Activated CD4-positive, CD25-positive, alpha-beta regulatory T cell treated with anti-CD3 and anti-CD28 coated beads, Interleukin-2, amount 50 U/mL, for 16 hours (primary cell): ENCODE results near the gene IGLL5.
A peak's percentile ranks its signal among the peaks of the same experiment; 100 is the strongest.
"Not testable (repeated sequence)": the region's sequence is repeated elsewhere in the genome, so short reads cannot be mapped to it uniquely, and the experiment has no call there.

Experiments
- DNase-seq: peaks from one replicate; pipeline ENCODE4 v3.0.0-alpha.2; 2020; ENCODE audit warnings: low read depth, low spot score

The IGLL5 gene

GRCh38 chr22:22884010-22884887, 3.4 kb upstream of the IGLL5 start:
- peak; percentile 30 for DNase-seq

GRCh38 chr22:22884888-22885840, 2.5 kb upstream of the IGLL5 start:
- no peak for DNase-seq

DNA sequence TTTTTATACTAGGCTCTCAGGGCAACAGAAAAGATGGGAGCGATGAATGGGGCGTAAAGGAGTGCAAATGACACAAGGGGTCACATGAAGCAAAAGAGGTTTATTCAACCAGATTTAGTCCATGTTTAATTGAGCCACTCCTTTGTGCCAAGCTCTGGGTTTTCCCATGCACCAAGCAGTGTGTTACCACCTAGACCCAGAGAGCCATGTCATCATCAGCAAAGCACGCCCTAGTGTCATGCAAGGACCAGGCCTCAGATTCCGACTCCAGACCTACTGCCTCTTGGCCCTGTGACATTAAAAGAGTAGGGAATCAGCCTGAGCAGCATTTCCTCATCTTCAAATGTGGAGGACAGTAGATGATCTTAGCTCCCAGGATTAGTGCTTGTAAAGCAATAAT, 1.1 kb upstream of the IGLL5 start:
- no peak for DNase-seq

DNA sequence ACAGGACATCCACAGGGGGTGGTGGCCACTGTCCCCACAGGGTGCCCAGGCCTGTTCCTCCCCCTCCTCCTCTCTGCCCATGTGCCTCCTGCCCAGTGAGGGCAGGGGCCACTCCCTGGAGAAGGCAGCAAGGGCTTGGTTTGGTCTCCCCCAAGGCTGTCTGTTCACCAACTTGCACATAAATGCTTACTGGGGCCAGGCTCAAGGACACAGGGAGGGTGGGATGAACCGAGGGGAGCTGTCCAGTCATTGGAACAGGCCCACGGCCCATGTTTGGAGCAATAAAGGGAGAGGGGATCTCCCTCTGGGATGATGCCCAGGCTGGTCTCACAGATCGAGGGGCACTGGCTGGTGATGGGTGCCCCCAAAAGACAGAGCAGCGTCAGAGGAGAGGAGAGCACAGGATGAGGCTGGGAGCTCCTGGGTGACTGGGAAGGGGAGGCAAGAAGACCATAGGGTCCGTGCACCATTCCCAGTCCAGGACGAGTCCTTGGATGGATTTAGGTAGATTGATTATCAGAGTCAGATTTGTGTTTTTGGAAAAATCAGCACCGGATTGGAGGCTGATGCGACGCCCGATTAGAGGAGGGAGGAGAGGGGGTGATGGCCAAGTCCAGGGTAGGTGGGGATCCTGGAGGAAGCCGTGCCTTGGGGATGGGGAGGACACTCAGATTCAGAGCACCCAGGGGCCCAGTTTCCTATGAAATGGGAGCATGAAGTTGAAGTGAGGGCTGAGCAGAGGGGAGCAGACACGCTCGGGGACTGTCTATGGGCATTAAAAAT, 1.1 kb downstream of the IGLL5 start:
- no peak for DNase-seq

GRCh38 chr22:22890085-22890484, 2.5 kb downstream of the IGLL5 start:
- DNase-seq = no peak

- DNase-seq = no peak
These were observed 3.6 kb downstream of the IGLL5 start for GRCh38 chr22:22891139-22891621.

DNA sequence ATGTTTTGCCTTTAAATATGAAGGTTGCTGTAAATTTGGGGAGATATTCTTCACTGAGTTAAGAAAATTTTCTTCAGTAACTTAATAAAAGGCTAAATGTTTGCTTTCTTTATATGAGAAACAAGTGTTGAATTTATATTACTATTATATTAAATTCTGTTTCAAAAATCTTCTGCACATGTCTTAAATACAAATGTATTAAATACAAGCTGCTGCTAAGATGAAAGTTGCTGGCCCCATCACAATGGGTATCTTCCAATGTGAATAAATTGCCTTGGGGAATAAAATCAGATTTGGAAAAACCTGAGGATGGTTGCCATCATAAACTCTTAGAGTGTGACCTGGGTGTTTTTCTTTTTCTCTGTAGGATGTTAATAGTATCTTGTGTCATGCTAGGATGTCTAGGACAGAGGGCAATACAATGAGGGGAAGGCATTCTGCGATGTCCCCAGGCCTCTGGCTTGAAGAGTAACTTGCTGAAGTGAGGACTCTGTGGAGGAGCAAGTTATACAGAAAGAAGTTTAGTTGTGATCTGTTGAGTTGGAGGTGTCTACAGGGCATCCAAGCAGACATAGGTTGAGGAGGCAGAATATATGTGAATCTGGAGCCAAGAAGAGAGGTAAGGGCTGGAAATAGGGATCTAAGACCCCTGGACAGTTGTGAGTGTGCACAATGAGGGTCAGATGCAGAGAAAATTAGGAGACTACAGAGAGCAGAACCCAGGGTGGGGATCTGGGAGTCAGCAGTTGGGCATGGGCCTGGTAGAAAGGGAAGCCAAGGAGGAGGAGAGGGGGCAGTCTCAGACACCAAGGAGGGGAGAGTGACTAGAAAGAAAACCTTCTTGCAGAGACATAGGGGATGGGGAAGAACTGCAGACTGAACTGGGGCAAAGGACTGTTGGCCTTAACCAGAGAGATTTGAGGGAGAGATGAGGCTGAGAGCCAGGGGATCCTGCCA, 4.8 kb downstream of the IGLL5 start:
- DNase-seq = no peak

- no peak for DNase-seq
These were observed 5.6 kb downstream of the IGLL5 start for GRCh38 chr22:22893077-22893805.

GRCh38 chr22:22893891-22894739, 6.5 kb downstream of the IGLL5 start:
- DNase-seq = no peak

GRCh38 chr22:22894740-22895731, 7.4 kb downstream of the IGLL5 start:
- DNase-seq = no peak

DNA sequence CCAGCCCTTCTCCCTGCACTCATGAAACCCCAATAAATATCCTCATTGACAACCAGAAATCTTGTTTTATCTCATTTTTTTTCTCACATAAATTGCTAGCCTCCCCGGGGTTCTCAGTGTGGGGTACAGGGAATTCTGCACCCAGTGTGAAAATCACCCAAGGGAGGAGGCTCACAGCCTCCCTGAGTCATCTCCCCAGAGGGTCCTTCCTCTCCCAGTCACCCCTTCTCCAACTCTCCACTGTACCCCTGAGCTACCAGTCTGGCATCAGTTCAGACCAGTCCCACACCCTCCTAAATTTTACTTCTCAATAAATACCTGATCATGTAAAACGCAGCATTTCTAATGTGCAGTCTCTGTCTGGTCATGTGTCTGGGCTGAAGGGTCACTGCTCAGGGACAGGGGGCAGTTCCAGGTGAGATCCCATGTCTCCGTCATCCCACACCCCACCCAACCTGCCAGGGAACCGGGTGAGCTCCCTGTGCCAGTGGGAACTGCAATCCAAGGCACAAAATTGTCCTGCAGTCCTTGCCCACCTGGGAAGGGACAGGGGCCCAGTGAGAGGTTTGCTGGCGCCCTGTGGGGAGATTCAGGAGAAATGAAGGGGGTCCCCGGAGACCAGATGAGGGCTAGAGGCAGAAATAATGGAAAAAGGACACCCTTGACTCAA, 8.3 kb downstream of the IGLL5 start:
- no peak for DNase-seq

GRCh38 chr22:22896601-22897000, 9.0 kb downstream of the IGLL5 start:
- DNase-seq = no peak

DNA sequence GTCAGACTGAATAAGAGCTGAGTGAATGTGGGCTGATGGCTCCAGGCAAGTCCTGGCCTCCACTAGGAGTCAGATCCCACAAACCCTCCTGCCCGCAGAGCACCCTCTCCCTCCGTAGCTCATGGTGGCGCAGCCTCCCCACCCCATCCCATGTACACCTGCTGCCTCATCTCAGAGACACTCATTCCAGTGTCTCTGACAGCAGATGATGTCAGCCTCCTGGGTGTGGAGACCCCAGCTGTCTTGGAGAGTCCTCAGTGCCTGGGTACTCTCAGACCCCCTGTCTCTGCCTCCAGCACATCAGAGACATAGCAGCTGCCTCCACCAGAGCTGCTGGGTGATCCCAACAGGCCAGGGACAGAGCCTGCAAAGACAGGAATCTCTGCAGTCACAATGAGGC, 9.5 kb downstream of the IGLL5 start:
- no peak for DNase-seq

DNA sequence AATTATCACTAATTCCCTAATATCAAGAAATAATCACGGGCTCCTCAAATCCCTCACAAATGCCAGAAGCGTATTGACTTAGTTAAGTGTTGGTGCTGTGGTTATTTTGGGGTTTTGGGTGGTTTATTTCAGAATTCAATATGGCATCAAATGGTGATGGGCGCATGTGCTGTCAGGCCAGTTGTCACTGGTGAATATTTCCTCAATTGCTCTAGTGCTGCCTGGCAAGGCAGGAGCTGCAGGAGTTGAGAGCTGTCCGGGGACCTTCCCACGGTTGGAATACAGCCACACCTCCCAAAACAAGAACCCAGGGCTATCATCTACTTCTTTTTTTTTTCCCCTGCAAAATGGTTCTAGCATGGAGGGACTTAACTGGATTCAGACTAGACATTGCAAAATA, 10.3 kb downstream of the IGLL5 start:
- no peak for DNase-seq

DNA sequence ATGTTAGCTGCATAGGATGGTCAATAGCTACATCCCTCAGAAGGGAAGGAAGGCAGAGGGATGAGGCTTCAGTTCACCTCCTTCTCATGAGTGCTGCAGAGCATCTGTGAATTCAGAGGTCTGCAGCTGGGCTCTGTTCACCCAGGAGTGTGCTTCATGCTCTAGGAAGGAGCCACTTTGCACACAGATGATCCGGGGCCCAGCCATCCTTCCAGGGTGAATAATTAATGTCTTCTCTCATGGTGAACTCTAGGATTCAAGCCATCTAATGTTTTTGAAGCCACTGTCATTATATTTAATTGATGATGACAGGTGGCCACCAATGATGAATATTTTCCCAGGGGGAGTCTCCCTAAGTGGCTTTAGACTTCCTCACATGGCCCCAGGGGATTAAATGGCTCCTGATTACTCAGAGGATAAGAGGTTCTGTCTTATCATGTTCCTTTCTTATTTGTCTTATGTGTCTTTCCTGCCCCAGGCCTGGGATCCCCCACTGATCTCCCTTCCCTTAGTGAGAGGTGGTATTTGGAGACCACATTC, 10.9 kb downstream of the IGLL5 start:
- DNase-seq = not testable (repeated sequence)

GRCh38 chr22:22899342-22900080, 11.9 kb downstream of the IGLL5 start:
- DNase-seq = not testable (repeated sequence)
